HL-60 (cell line): Measurements from ENCODE around the gene CCN2.

Source experiments
- CTCF ChIP-seq: IDR thresholded peaks from one replicate; pipeline ENCODE4 v1.5.1; 2011; ENCODE audit warnings: low read length, control low read depth, inconsistent platforms; ENCODE audit not compliant: insufficient read depth
- GABPA ChIP-seq: IDR thresholded peaks from 2 replicates; pipeline ENCODE4 v1.6.1; 2012; ENCODE audit warnings: low read depth
- POLR2AphosphoS5 ChIP-seq: IDR thresholded peaks from 2 replicates; pipeline ENCODE4 v1.6.1; 2012; ENCODE audit warnings: low read depth
- SPI1 ChIP-seq: IDR thresholded peaks from 2 replicates; pipeline ENCODE4 v1.6.1; 2012; ENCODE audit warnings: low read depth, mild to moderate bottlenecking, borderline replicate concordance

DNA sequence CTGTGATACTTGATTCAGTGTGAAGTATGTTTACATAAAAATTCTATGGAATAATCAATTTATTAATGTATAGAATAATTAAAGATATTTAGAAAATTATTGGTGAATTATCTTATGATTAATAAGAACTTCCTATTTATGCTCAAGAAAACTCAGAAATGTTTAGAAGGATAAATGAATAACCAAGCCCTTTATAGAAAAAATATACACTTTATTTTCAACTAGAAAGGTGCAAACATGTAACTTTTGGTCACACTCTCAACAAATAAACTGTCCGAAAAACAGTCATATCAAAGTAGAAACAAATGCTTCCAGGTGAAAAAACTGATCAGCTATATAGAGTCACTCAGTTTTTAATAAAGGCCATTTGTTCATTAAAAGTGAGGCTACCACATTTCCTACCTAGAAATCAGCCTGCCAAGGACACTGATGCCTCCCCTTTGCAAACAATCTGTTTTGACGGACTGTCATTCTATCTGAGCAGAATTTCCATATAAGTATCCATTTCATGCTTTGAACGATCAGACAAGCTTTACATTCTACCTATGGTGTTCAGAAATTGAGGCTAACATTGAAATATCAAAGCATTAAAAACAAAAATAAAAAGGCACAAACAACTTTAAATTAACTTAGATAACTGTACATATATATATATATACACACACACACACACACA, 3.0 kb downstream of the CCN2 start:
- no peak for TF ChIP-seq CTCF
- TF ChIP-seq POLR2AphosphoS5 = no peak
- no peak for TF ChIP-seq GABPA
- no peak for TF ChIP-seq SPI1
